Measurements from ENCODE around the gene PEX19. TPM values are rescaled to one million over a fixed set of nuclear protein-coding genes. Genes with fewer than 3 reads are reported as not detected.

PEX19 gene
- polyA plus RNA-seq, 1 donor (not counting 4 experiments of a cell fraction or from before 2014, with no cell fraction given) = 48.7 TPM

DNA sequence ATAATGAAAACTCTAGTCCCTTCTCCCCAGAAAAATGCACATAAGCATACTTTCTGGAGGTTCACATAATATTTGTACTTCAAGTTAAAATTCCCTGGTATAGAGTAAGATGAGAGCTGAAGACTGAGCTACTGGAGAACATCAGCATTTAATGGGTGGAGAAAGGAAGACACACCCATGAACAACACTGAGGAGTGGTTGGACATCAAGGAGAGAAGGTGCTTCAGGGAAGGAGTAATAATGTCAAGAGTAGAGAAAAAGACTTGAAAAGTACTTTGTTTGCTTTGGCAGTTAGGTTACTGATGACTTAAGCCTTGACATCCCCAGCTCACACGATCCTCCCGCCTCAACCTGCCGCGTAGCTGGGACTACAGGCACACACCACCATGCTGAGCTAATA lies 57.9 kb downstream of the PEX19 start:
- dilution Hi-C loops (cut with MboI; ENCODE audit: extremely low pct_ligation_motif_present, low sequenced_read_pairs) = no loop called here
- Histone ChIP-seq H3K79me2 (ENCODE audit: control insufficient read depth, insufficient read depth, low read length) (no peaks in the 10 kb centered on the region), H3K9me1 (ENCODE audit: control insufficient read depth, extremely low read depth, insufficient read depth, low read length) (no peaks in the 10 kb centered on the region), H4K20me1 (ENCODE audit: control insufficient read depth, extremely low read depth, insufficient read depth, low read length) (no peaks in the 10 kb centered on the region), H3K27ac (ENCODE audit: control insufficient read depth, insufficient read depth, low read length) (no peak overlapping the region), H3K4me3 (ENCODE audit: control insufficient read depth in 2 of 3, extremely low read depth in 1 of 3, insufficient read depth in 2 of 3, low read depth in 1 of 3, low read length in 3 of 3) (no peak overlapping the region), H3K9ac (ENCODE audit: control insufficient read depth, extremely low read depth, insufficient read depth, low read length) (no peak overlapping the region), H3K27me3 (ENCODE audit: control insufficient read depth, extremely low read depth, insufficient read depth, low read length) (no peaks in the 10 kb centered on the region), H3K9me3 (ENCODE audit: control insufficient read depth, low read depth, low read length) (no peaks in the 10 kb centered on the region), H2AFZ (ENCODE audit: control insufficient read depth, low read length) (no peak overlapping the region), H3K36me3 (ENCODE audit: control insufficient read depth in 2 of 2, extremely low read depth in 1 of 2, insufficient read depth in 2 of 2, low read length in 2 of 2) (peaks cover 22 to 32% of the 10 kb centered on the region in 2 experiments), H3K4me1 (ENCODE audit: control insufficient read depth, extremely low read depth, insufficient read depth, low read length) (peaks cover 14% of the 10 kb centered on the region), H3K4me2 (ENCODE audit: control insufficient read depth, extremely low read depth, insufficient read depth, low read depth, low read length) (no peak overlapping the region)
- DNase-seq (ENCODE audit: low read depth, low spot score) (no peak), FAIRE-seq (no peak)
- TF ChIP-seq, protein P1, sequence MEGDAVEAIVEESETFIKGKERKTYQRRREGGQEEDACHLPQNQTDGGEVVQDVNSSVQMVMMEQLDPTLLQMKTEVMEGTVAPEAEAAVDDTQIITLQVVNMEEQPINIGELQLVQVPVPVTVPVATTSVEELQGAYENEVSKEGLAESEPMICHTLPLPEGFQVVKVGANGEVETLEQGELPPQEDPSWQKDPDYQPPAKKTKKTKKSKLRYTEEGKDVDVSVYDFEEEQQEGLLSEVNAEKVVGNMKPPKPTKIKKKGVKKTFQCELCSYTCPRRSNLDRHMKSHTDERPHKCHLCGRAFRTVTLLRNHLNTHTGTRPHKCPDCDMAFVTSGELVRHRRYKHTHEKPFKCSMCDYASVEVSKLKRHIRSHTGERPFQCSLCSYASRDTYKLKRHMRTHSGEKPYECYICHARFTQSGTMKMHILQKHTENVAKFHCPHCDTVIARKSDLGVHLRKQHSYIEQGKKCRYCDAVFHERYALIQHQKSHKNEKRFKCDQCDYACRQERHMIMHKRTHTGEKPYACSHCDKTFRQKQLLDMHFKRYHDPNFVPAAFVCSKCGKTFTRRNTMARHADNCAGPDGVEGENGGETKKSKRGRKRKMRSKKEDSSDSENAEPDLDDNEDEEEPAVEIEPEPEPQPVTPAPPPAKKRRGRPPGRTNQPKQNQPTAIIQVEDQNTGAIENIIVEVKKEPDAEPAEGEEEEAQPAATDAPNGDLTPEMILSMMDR (optimal IDR thresholded peaks at IDR 0.05 in 1 of 3, IDR thresholded peaks at IDR 0.05 in 1 of 3, conservative IDR thresholded peaks at IDR 0.05 in 1 of 3; ENCODE audit: extremely low read depth in 1 of 3, insufficient read depth in 2 of 3, low read length in 3 of 3) = no peak
- no peak for TF ChIP-seq EZH2 (IDR thresholded peaks at IDR 0.05; ENCODE audit: low read length)

Small RNA genes within 50 kb of the gene (small RNA-seq; reads per million reads assigned to genes)
- gene RF00019 (ENCODE audit: insufficient read length in 3 of 3, low read depth in 3 of 3, low replicate concordance in 1 of 3) = 0 reads per million in 3 experiments

Other genes starting within 250 kb of the PEX19 start
- gene KCNJ10, start 215.0 kb downstream of the PEX19 start, polyA plus RNA-seq = not detected in 3 replicates
- gene KCNJ9, start 203.6 kb downstream of the PEX19 start, polyA plus RNA-seq = not detected in 3 replicates
- 16.5 to 32.6 TPM (median 20.6 TPM) in 3 replicates for gene IGSF8, start 186.5 kb downstream of the PEX19 start, polyA plus RNA-seq
- 0.01 to 0.06 TPM in 2 of 3 replicates, not detected in the other for gene ATP1A2, start 169.4 kb downstream of the PEX19 start, polyA plus RNA-seq
- gene ATP1A4, start 133.5 kb downstream of the PEX19 start, polyA plus RNA-seq = not detected in 3 replicates
- not detected in 3 replicates for gene CASQ1, start 94.6 kb downstream of the PEX19 start, polyA plus RNA-seq
- 367 to 495 TPM (median 484 TPM) in 3 replicates for gene PEA15, start 79.7 kb downstream of the PEX19 start, polyA plus RNA-seq
- gene DCAF8, start 22.6 kb downstream of the PEX19 start, polyA plus RNA-seq = 59.5 to 83.1 TPM (median 81.2 TPM) in 3 replicates
- 157 to 169 TPM (median 164 TPM) in 3 replicates for gene COPA, start 58.1 kb upstream of the PEX19 start, polyA plus RNA-seq
- gene NCSTN, start 58.2 kb upstream of the PEX19 start, polyA plus RNA-seq = 111 to 150 TPM (median 112 TPM) in 3 replicates
- 0.10 to 0.17 TPM (median 0.13 TPM) in 3 replicates for gene NHLH1, start 81.9 kb upstream of the PEX19 start, polyA plus RNA-seq
- gene VANGL2, start 115.4 kb upstream of the PEX19 start, polyA plus RNA-seq = 10.9 to 17.6 TPM (median 11.4 TPM) in 3 replicates
- 0.03 TPM in 1 of 3 replicates, not detected in the others for gene SLAMF6, start 238.1 kb upstream of the PEX19 start, polyA plus RNA-seq

Measured in keratinocyte (primary cell).